ENCODE results near the gene PTPRM. TPM values are rescaled to one million over a fixed set of nuclear protein-coding genes. Genes with fewer than 3 reads are reported as not detected.
A peak's percentile ranks its signal among the peaks of the same experiment; 100 is the strongest.

PTPRM gene
- polyA plus RNA-seq, 3 donors, result 89.6 to 94.8 (median 92.6) TPM

GRCh38 chr18:8303151-8303755 lies 736.1 kb downstream of the PTPRM start:
- no peak for DNase-seq (ENCODE audit: extremely low read depth in 1 of 11, low read depth in 9 of 11, low spot score in 4 of 11)

GRCh38 chr18:8307960-8308359 lies 740.8 kb downstream of the PTPRM start:
- no peak for DNase-seq (ENCODE audit: extremely low read depth in 1 of 11, low read depth in 9 of 11, low spot score in 4 of 11)

- no peak for DNase-seq (ENCODE audit: extremely low read depth in 1 of 11, low read depth in 9 of 11, low spot score in 4 of 11)
These were observed 745.9 kb downstream of the PTPRM start for GRCh38 chr18:8313043-8313442.

- DNase-seq (ENCODE audit: extremely low read depth in 1 of 11, low read depth in 9 of 11, low spot score in 4 of 11), result no peak
These were observed 747.0 kb downstream of the PTPRM start for GRCh38 chr18:8314124-8314523.

GRCh38 chr18:8319798-8320489 lies 752.8 kb downstream of the PTPRM start:
- DNase-seq (ENCODE audit: extremely low read depth in 1 of 11, low read depth in 9 of 11, low spot score in 4 of 11), result no peak

GRCh38 chr18:8322486-8322885 lies 755.4 kb downstream of the PTPRM start:
- no peak for DNase-seq (ENCODE audit: extremely low read depth in 1 of 11, low read depth in 9 of 11, low spot score in 4 of 11)

GRCh38 chr18:8324343-8325065 lies 757.4 kb downstream of the PTPRM start:
- no peak for DNase-seq (ENCODE audit: extremely low read depth in 1 of 11, low read depth in 9 of 11, low spot score in 4 of 11)

GRCh38 chr18:8326763-8327394 lies 759.8 kb downstream of the PTPRM start:
- no peak for DNase-seq (ENCODE audit: extremely low read depth in 1 of 11, low read depth in 9 of 11, low spot score in 4 of 11)

GRCh38 chr18:8328126-8328525 lies 761.0 kb downstream of the PTPRM start:
- peak in 1 of 11 donors; percentile 15 for DNase-seq (ENCODE audit: extremely low read depth in 1 of 11, low read depth in 9 of 11, low spot score in 4 of 11)

GRCh38 chr18:8329186-8329771 lies 762.2 kb downstream of the PTPRM start:
- DNase-seq (ENCODE audit: extremely low read depth in 1 of 11, low read depth in 9 of 11, low spot score in 4 of 11), result no peak

- DNase-seq (ENCODE audit: extremely low read depth in 1 of 11, low read depth in 9 of 11, low spot score in 4 of 11), result no peak
These were observed 763.5 kb downstream of the PTPRM start for GRCh38 chr18:8330575-8330974.

GRCh38 chr18:8332286-8332685 lies 765.2 kb downstream of the PTPRM start:
- no peak for DNase-seq (ENCODE audit: extremely low read depth in 1 of 11, low read depth in 9 of 11, low spot score in 4 of 11)

- no peak for DNase-seq (ENCODE audit: extremely low read depth in 1 of 11, low read depth in 9 of 11, low spot score in 4 of 11)
These were observed 766.8 kb downstream of the PTPRM start for GRCh38 chr18:8333961-8334360.

- no peak for DNase-seq (ENCODE audit: extremely low read depth in 1 of 11, low read depth in 9 of 11, low spot score in 4 of 11)
These were observed 770.1 kb downstream of the PTPRM start for GRCh38 chr18:8337211-8337610.

GRCh38 chr18:8339210-8339609 lies 772.1 kb downstream of the PTPRM start:
- DNase-seq (ENCODE audit: extremely low read depth in 1 of 11, low read depth in 9 of 11, low spot score in 4 of 11), result no peak

GRCh38 chr18:8339952-8340351 lies 772.8 kb downstream of the PTPRM start:
- DNase-seq (ENCODE audit: extremely low read depth in 1 of 11, low read depth in 9 of 11, low spot score in 4 of 11), result no peak

GRCh38 chr18:8341481-8342230 lies 774.5 kb downstream of the PTPRM start:
- DNase-seq (ENCODE audit: extremely low read depth in 1 of 11, low read depth in 9 of 11, low spot score in 4 of 11), result peak in 8 of 11 donors; percentile 18 to 53 (median 32)

GRCh38 chr18:8348051-8348720 lies 781.1 kb downstream of the PTPRM start:
- no peak for DNase-seq (ENCODE audit: extremely low read depth in 1 of 11, low read depth in 9 of 11, low spot score in 4 of 11)

Measured in renal cortex interstitium (tissue), 11 donors.